Left renal pelvis (tissue), 4 donors: ENCODE data around the gene SCRG1. TPM values are rescaled to one million over a fixed set of nuclear protein-coding genes. Genes with fewer than 3 reads are reported as not detected.

Experiments
- DNase-seq, 4 donors: peaks; one replicate each; pipeline ENCODE4 v3.0.0-alpha.2; 2013; ENCODE audit warnings: low read depth in 4 of 4, low spot score in 3 of 4
- polyA plus RNA-seq, 4 donors: library from polyadenylated mRNA; unstranded; fragments of 120-200 nt; gene quantifications; one replicate each; pipeline ENCODE4 v1.2.1, GENCODE V29; 2013; ENCODE audit not compliant: insufficient read length in 4 of 4

SCRG1 gene
- polyA plus RNA-seq, 4 donors: 0.31 to 0.66 (median 0.57) TPM

GRCh38 chr4:173413036-173413435 is 14.1 kb upstream of the SCRG1 start:
- no peak for DNase-seq

DNA sequence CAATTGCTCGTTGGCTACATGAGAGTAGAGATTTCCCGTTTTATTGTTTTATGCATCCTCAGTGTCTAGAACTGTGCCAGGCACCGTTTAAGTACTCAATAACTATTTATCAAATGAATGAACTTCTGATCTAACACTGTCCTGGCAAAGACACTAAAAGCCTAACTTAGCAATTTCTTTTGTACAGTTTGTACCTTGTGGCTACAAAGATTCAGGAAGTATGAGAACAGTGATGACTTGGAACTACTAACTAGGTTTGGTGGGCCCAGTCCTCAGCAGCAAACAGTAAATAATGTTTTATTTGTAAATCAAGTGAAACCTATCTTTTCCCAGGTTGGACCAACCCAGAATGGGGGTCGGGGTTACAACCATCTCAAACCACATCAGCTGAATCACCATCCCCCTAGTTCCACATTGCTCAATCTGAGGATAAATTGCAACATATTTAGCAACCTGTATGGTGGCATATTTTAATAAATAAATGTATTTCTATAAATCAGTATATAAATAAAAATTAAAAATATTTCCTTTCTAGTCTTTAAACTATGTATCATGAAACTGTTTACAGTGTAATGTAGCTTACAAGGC is 12.3 kb upstream of the SCRG1 start:
- no peak for DNase-seq

DNA sequence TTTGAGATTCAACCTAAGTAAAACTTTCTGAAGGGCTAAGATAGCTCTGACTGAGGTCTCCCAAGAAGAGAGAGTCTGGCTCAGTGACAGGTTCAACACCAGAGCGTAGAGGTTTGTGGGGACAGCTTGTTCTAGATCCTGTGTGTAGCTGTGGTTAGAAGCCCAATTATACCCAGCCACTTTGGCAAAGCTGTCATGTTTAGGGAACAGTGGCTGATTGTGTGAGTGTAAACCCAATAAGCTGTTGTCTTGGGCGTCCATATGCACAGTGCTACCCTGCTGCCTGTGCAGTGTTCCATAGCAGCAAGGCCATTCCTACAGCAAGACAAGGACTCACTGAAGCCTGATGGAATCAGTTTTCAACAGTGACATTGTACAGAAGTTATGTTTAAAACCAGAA is 11.2 kb upstream of the SCRG1 start:
- DNase-seq: no peak

GRCh38 chr4:173405840-173406606 is 7.1 kb upstream of the SCRG1 start:
- DNase-seq: no peak

DNA sequence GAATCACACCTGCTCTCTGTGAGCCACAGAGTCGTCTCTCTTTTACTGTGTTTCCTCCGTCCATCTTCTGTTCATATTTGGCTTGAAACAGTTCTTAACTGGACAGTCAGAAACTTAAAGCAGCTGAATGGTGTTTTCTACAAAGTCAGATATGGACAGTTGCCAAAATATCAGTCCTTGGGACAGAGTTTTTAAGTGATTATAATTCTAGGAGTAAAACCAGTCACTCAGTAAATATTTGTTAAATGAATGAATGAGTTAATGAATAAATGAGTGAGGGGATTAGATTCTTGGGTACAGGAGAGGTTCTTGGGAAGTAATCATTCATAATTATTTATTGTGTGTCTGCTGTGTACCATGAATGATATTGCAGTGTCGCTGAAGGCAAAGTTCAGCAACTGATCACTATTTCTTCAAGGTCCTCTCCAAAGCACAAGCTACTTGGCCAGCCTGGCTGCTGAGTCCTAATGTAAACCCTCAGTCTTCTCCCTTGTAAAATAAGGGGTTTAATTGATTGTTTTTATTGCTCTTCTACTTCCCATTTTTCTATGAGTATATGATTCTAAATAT is 5.5 kb upstream of the SCRG1 start:
- no peak for DNase-seq

DNA sequence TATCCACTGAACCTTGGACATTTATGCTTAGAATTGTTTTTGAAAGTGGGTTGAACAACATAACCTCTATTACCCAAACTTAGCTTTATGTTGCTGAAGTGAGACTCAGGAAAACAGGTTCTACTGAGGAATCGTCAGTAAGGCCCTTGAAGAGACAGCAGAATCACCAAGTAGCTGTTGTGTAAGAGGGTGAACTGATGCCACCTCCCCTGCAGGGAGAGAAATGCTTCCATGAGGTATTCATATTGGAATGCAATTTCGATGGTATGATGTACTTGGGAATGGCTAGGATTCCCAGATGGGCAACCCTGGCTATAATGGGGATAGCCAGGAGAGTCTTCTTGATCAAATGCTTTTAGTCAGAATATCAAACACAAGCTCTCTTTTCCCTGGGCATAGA is 4.1 kb upstream of the SCRG1 start:
- DNase-seq: no peak

DNA sequence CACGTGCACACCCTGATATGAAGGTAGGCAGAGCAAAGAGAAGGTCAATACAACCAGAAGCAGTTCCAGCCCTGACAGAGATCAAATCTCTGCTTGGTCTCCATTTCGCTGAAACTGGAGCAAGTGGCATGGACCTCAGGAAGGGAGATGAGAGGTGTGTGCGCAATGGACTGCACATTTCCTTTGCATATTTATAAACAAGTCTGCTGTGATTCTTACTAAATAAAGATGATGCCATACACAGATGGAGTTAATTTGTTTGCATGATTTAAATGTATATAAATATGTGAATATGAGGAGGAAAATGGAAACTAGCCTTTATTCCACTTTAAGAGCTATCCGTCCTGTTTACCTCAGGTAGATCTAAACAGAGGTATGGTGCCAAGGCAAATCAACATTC is 2.1 kb upstream of the SCRG1 start:
- no peak for DNase-seq

DNA sequence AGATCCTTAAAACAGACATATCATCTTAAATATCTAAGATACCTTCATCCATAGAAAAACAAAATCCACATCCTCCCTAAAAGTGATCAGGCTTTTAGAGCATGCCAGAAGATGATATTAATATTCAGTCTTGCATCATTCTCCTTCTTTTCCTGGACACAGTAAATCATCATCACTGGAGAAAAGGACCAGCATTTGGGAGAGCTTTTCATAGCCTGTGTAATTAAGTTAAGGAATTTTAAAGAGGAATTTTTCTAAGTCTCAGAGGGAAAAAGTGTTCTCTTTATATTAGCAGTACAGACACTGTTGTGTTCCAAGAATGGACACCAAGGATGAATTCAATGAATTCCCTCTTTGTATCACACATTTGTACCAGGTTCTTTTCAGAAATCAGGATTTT is 696 bp downstream of the SCRG1 start:
- no peak for DNase-seq

GRCh38 chr4:173397604-173398003 is 1.3 kb downstream of the SCRG1 start:
- DNase-seq: no peak

DNA sequence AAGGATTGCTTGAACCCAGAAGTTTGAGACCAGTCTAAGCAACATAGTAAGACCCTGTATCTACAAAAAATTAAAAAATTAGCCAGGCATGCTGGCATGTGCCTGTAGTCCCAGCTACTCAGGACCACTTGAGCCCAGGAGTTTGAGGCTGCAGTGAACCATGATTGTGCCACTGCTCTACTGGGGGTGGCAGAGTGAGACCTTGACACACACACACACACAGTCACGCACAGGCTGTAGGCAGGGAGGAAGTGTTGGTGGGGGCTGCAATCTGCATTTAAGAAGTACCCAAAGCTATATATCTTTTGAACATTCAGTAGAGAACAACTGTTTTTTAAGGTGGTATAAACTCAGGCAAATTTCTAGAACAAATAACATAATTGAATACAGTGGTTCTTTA is 7.2 kb downstream of the SCRG1 start:
- DNase-seq: no peak

DNA sequence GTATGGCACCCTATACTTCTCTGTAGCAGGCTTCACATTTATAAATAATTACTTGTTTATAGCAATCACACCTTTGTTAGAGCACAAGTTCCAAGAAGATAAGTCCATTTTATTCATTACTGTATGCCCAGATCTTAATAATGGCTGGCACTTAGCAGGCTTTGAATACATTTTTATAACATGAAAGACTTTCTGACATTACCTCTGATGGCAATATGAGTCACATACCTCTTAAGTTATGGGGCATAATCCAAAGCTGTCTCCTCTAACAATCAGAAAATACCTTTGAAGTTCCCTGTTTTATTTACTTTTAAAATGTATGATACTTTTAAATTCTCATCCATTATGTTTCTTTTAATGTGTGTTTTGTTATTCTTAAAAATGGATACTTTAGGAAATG is 12.2 kb downstream of the SCRG1 start:
- no peak for DNase-seq

DNA sequence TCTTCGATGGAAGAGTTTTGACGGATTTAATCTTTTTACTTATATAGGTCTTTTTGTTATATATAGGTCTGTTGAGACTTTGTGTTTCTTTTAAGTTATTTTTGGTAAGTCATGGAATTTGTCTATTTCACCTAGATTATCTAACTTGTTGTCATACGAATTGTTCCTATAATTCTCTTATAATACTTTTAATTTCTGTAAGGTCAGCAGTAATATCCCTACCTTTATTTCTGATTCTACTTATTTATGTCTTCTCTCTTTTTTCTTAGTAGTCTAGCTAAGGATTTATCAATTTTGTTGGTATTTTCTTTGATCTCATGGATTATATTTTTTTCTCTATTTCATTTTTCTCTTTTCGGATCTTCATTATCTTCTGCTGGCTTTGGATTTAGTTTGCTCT is 16.6 kb downstream of the SCRG1 start:
- no peak for DNase-seq

DNA sequence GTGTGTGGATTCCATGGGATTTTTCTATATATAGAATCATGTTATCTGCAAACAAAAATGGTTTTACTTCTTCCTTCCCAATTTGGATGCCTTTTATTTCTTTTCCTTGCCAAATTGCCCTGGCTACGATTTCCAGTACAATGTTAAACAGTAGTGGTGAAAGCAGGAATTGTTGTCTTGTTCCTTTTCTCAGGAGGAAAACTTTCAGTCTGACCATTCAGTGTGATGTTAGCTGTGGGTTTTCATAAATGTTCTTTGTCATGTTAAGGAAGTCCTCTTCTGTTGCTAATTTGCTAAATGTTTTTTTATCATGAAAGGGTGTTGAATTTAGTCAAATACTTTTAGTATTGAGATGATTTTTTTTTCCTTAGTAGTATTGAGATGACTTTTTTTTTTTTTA is 17.3 kb downstream of the SCRG1 start:
- DNase-seq: no peak

- DNase-seq: no peak
Observed at GRCh38 chr4:173380987-173381386, 17.9 kb downstream of the SCRG1 start.

DNA sequence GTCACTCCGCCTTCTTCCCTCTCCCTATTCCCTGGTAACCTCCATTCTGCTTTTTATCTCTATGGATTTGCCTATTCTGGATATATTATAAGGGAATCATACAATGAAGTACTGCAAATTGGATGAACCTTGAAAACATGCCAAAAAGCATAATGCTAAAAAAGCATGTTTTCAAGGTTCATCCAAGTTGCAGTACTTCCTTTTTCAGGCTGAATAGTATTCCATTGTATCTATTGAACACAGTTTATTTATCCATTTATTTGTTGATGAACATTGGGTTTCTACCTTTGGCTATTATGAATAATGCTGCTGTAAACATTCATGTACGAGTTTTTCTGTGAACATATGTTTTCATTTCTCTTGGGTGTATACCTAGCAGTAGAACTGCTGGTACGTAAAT is 19.0 kb downstream of the SCRG1 start:
- DNase-seq: no peak

- no peak for DNase-seq
Observed at GRCh38 chr4:173374588-173374987, 24.3 kb downstream of the SCRG1 start.

DNA sequence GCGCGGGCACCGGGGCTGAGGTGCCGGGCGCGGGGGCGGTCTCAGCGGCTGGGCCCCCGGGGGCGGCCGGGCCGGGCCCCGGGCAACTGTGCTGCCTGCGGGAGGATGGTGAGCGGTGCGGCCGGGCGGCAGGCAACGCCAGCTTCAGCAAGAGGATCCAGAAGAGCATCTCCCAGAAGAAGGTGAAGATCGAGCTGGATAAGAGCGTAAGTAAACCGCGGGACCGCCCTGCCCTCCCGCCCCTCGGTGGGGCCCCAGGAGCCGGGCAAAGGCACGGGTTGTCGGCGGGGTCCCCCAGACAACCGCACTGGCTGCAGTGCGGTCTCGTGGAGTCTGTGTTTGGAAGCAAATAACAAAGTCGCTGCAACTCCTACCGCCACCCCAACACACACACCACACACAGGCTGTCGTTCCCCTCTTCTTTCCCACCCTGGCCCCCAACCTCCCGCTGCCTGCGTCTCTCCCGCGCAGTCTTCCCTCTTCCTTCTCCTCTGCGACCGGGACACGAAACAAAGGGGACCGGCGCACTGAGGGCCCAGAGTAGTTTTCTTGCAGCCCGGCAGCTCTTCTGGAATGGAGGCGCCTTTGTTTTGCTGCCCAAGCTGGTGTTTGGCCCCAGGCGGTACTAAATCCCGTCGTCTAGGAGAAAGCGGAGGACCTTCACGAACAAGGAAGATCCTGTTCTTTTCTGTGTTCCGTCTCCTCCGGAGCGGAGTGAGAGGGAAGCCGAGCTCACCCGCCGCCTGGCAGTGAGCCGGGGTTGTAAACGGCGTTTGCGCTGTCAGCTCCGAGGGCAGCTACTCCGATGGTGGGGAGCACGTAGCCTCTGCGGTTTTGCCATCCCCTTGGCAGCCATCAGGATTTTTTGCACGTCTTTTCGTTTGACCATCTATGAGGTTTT is 27.4 kb downstream of the SCRG1 start:
- DNase-seq: peak; percentile 48 to 68 (median 57)

DNA sequence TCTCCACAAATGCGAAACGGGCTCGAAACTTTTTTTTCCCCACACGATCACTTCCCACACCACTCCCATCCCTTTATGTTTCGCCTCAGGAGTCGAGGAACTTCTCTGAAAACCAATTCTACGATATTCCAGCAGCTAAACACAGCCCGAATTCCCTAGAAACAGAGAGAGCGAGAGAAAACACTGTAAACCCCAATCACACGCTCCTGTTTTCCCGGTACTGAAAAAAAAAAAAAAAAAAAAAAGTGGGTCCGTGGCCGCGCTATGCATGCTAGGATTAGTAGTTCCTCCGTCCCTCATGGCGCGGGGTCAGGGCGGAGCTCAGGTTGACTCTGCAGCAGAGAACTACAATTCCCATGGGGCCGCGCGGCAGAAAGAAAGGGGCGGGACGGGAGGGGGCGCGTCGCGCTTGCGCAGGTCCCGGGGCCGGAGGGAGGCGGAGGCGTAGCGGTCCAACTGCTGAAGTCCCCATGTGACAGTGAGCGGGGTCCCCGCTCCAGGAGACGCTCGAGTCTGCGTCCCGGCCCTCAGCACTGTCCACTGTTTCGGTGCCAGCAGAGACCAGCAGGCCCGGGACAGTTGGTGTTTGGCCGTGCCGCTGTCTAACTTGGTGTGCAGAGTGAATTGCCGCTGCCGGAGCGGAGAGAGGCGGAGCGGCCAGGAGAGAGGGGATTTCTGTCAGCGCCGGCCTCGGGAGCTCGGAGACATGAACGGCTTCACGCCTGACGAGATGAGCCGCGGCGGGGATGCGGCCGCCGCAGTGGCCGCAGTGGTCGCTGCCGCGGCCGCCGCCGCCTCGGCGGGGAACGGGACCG is 28.2 kb downstream of the SCRG1 start, which contains the start of gene SAP30:
SAP30 (plus strand) TSS at position 478 of the 815 bp plus-strand sequence; CDS start at position 707, 229 bp downstream.
- peak; percentile 96 to 98 (median 97) for DNase-seq

- peak in 2 of 4 donors; percentile 26 to 27 for DNase-seq
Observed at GRCh38 chr4:173370130-173370476, 28.8 kb downstream of the SCRG1 start.

DNA sequence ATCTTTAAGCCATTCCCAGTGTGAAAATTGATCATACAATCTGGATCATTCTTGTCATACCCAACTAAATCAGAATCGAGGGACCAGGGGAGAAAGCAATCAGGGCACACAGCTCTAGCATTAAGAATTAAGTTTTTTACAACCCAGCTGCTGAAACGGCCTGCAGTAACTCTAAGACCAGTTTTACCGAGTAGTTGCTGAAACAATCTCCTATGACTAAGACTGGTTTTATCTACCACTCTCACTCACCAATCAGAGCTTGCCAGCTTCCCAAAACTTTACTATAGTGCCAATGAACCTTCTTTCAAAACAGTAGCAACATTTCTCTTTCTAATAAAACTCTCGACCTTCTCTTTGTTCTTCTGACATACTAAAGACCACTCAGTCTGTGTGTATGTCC is 31.0 kb downstream of the SCRG1 start:
- DNase-seq: no peak
